HFF-Myc (cell line): ENCODE measurements around the gene PRRT1B.

ENCODE experiments used
- DNase-seq: peaks from one replicate; pipeline ENCODE4 v3.0.0-alpha.2; 2011; ENCODE audit warnings: low read depth; ENCODE audit errors: extremely low read depth
- H3K4me3 ChIP-seq: replicated peaks from 2 replicates; pipeline ENCODE4 v1.5.1; 2011; ENCODE audit warnings: low read depth, mild to moderate bottlenecking, control low read depth, low read length
- TF ChIP-seq, protein P1 (sequence below): IDR thresholded peaks from 2 replicates; pipeline ENCODE4 v1.5.1; 2012; ENCODE audit warnings: mild to moderate bottlenecking, low read depth, low read length, control low read depth; ENCODE audit errors: missing control alignments

PRRT1B gene

DNA sequence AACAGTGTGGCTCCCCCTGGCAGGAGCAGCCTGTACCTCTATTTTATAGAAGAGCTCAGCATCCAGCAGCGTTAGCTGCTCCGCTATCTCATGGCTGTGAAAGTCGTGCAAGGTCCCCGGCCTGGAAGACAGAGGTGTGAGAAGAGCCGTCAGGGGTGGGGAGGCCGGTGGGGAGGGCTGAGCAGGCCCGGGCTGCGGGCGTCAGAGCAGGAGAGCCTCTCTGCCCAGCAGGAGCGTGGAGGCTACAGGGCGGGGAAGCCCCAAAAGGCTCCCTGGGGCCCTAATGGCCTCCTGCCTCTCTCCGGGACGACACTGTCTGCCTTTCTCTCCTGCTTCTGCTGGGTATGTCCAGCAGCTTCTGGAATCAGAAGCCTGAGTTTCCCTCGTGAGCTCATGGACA lies 42.6 kb downstream of the PRRT1B start:
- TF ChIP-seq, protein P1, sequence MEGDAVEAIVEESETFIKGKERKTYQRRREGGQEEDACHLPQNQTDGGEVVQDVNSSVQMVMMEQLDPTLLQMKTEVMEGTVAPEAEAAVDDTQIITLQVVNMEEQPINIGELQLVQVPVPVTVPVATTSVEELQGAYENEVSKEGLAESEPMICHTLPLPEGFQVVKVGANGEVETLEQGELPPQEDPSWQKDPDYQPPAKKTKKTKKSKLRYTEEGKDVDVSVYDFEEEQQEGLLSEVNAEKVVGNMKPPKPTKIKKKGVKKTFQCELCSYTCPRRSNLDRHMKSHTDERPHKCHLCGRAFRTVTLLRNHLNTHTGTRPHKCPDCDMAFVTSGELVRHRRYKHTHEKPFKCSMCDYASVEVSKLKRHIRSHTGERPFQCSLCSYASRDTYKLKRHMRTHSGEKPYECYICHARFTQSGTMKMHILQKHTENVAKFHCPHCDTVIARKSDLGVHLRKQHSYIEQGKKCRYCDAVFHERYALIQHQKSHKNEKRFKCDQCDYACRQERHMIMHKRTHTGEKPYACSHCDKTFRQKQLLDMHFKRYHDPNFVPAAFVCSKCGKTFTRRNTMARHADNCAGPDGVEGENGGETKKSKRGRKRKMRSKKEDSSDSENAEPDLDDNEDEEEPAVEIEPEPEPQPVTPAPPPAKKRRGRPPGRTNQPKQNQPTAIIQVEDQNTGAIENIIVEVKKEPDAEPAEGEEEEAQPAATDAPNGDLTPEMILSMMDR = no peak

DNA sequence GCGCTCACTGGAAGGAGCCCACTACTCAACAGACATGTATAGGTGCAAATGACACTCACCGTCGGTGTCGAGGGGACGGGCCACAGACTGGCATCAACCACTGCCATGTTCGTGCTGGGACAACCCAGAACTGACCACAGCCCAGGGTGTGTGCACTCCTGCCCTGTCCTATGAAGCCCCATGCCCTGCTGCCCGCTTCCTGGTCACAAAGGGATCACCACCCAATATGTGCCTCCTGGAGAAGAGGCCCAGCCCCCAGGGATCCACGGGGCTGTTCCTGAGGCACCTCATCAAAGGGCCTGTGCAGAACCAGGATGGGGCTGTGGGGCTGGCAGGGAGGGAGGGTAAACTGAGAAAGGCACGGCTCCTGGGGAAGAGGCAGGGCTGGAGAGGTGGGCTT lies 43.1 kb downstream of the PRRT1B start:
- H3K4me3 ChIP-seq = no peak overlapping the region
- TF ChIP-seq, protein P1 = no peak
- DNase-seq = no peak

More for the DNA sequence above, 42.6 kb downstream of the PRRT1B start:
- no peak for DNase-seq
- H3K4me3 ChIP-seq = no peak overlapping the region

DNA sequence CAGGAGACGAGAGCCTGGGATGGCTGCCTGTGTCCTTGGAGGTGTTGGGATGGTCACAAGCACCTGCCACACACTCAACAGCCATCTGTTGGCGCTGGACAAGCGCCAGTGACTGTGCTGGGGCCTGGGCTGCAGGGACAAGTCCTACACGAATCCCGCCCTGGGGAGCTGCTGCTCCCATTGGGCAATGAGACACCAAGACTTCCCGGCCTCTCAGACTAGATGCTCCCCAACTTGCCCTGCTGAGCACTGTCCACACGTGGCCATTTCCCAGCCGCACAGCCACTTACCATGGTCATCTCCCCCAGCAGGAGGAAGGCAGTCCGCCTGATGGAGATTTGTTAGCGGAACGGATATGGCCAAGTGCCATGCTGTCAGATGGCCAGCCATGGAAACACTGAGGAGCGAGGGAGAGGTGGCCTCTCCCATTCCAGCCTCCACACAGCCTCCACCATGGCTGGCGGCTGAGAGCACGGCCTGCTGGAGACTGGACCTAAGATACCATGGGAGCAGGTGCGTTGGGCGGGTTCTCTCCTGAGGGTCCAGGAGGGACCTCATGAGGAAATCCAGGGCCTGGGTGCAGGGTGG lies 43.9 kb downstream of the PRRT1B start:
- TF ChIP-seq, protein P1 = no peak
- no peak overlapping the region for H3K4me3 ChIP-seq
- no peak for DNase-seq

DNA sequence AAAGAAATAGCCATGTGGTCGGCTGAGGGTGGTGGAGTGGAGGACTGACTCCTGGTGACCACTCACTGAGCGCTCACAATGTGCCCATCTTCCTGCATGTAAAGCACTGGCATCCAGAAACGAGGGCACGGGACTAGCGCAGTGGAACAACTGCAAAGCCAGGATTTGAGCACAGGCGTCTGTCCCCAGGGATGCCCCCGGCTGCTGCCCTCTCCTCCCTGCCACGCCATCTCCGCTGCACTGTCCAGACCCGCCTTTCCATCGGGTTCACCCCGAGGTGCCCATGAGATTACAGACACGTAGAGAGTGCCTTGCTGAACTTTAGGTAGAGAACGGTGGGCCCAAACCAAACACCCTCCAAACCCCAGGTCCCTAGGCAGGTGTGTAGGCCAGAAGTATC lies 44.7 kb downstream of the PRRT1B start:
- no peak overlapping the region for H3K4me3 ChIP-seq
- TF ChIP-seq, protein P1 = no peak
- no peak for DNase-seq

DNA sequence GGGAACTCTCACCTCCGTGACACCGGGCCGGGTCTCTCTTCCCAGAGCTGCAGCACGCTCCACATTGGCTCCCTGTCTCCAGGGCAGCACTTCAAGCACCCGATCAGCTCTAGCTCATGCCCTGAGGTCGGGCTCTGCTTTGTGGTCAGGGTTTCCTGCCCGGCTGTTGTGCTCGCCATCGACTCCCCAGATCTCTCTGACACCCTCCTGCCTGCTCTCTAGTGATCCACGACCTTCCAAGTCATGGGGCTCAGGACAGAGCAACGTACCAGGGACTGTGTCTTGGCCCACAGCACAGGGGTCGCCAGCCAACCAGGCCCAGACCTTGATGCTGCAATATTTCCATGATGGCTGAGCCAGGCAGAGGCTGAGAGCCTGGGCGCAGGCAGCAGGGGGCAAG lies 45.1 kb downstream of the PRRT1B start:
- TF ChIP-seq, protein P1 = no peak
- DNase-seq = no peak
- no peak overlapping the region for H3K4me3 ChIP-seq

DNA sequence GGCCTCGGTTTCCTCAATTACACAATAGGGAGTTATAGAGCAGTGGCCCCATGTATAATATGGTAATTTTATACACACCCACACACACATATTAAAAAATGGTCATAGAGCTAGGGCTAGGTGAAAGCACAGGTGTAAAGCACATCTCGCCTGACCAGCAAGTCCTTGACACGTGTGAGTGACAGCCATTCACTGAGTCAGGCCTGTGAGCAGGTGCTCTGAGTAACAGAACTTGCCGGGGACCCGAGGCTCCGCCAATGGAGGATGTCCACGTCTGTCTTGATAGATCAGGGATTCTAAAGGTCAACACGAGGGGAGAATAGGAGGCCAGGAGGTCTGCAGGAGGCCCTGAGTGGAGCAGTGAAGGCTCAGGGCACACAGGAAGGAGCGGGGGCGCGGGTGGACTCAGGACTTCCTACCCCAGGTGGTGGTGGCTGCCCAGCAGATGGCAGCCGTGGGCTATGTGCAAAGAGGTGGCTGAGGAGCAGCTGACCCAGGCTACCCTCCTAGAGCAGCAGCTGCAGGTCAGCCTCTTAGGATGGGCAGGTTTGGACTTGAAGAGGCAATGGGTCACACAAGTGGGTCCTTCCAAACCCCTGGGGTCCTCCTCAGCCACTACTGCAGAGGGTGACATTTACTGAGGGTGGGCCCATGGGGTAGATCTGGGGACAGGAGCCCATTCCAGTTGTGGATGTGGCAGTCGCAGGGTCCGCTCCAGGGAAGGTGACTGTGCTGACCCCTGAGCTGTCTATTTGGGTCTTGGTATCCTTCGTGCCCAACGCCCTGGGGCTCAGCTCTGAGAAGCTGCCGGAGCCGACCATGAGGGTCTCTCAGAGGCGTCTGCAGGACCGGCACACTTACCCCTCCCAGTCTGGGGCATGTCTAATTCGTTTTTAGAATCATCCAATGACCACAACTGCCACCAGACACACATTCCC lies 45.9 kb downstream of the PRRT1B start:
- TF ChIP-seq, protein P1 = peak; percentile 82
- no peak overlapping the region for H3K4me3 ChIP-seq
- peak; percentile 48 for DNase-seq
